Hepatocyte (in vitro differentiated cells): Measurements from ENCODE around the gene SPECC1.

Experiments used
- CTCF ChIP-seq: fragments of 200-600 bp; sonication (generic); IDR thresholded peaks from 2 replicates; pipeline ENCODE4 v1.5.1; 2016; ENCODE audit warnings: antibody characterized with exemption, mild to moderate bottlenecking; ENCODE audit not compliant: poor library complexity
- EZH2 ChIP-seq: fragments of 200-600 bp; sonication (generic); IDR thresholded peaks from 2 replicates; pipeline ENCODE4 v1.6.1; 2016; ENCODE audit warnings: antibody characterized with exemption, mild to moderate bottlenecking, borderline replicate concordance
- EZH2phosphoT487 ChIP-seq: fragments of 200-600 bp; sonication (generic); IDR thresholded peaks from one replicate; pipeline ENCODE4 v1.6.1; 2018; ENCODE audit warnings: antibody characterized with exemption, mild to moderate bottlenecking, low read depth, moderate library complexity; ENCODE audit not compliant: unreplicated experiment, severe bottlenecking

GRCh38 chr17:20197272-20197926 is 188.2 kb downstream of the SPECC1 start:
- TF ChIP-seq CTCF (no peak), EZH2 (no peak), EZH2phosphoT487 (no peak)
